ENCODE measurements around the gene ARCN1. TPM values are rescaled to one million over a fixed set of nuclear protein-coding genes. Genes with fewer than 3 reads are reported as not detected.

Gene ARCN1
- total RNA-seq, 1 experiment from 2014 or later, result 83.8 TPM

- Mint-ChIP-seq H3K36me3 (ENCODE audit: insufficient read depth, unreplicated experiment) (no peaks in the 10 kb centered on the region), H3K27ac (ENCODE audit: unreplicated experiment) (no peak overlapping the region), H3K27me3 (ENCODE audit: unreplicated experiment) (no peaks in the 10 kb centered on the region), H3K4me1 (ENCODE audit: low read depth, unreplicated experiment) (no peaks in the 10 kb centered on the region), H3K9me3 (ENCODE audit: low read depth, unreplicated experiment) (no peaks in the 10 kb centered on the region), H3K4me3 (ENCODE audit: low read depth, unreplicated experiment) (no peak overlapping the region)
- no peak for TF ChIP-seq CTCF (IDR thresholded peaks at IDR 0.05; ENCODE audit: unreplicated experiment)
- intact Hi-C loops (cut with micrococcal nuclease; ENCODE audit: unreplicated experiment), result no loop called here
- DNase-seq, result no peak
- CTCF ChIA-PET, result no interaction called here
- BruUV-seq (replicated peaks), result no TSS peak
Measured at GRCh38 chr11:118547132-118547531, 25.1 kb upstream of the ARCN1 start.

GRCh38 chr11:118552341-118552740 lies 19.9 kb upstream of the ARCN1 start:
- CTCF ChIA-PET, result no interaction called here
- TF ChIP-seq CTCF (IDR thresholded peaks at IDR 0.05; ENCODE audit: unreplicated experiment), result no peak
- no peak overlapping the region for H3K27ac Mint-ChIP-seq (ENCODE audit: unreplicated experiment)
- H3K4me1 Mint-ChIP-seq (ENCODE audit: low read depth, unreplicated experiment), result no peaks in the 10 kb centered on the region
- no peak overlapping the region for H3K4me3 Mint-ChIP-seq (ENCODE audit: low read depth, unreplicated experiment)
- no peak for DNase-seq
- H3K36me3 Mint-ChIP-seq (ENCODE audit: insufficient read depth, unreplicated experiment), result no peaks in the 10 kb centered on the region
- no TSS peak for BruUV-seq (replicated peaks)
- no peaks in the 10 kb centered on the region for H3K9me3 Mint-ChIP-seq (ENCODE audit: low read depth, unreplicated experiment)
- intact Hi-C loops (cut with micrococcal nuclease; ENCODE audit: unreplicated experiment), result no loop called here
- no peaks in the 10 kb centered on the region for H3K27me3 Mint-ChIP-seq (ENCODE audit: unreplicated experiment)

GRCh38 chr11:118560806-118561205 lies 11.4 kb upstream of the ARCN1 start:
- DNase-seq, result no peak

GRCh38 chr11:118565051-118565450 lies 7.2 kb upstream of the ARCN1 start:
- no peaks in the 10 kb centered on the region for H3K4me1 Mint-ChIP-seq (ENCODE audit: low read depth, unreplicated experiment)
- CTCF ChIA-PET, result no interaction called here
- H3K4me3 Mint-ChIP-seq (ENCODE audit: low read depth, unreplicated experiment), result peak overlapping the region; percentile 76
- H3K36me3 Mint-ChIP-seq (ENCODE audit: insufficient read depth, unreplicated experiment), result peaks cover 6% of the 10 kb centered on the region
- no peak for DNase-seq
- no peak for TF ChIP-seq CTCF (IDR thresholded peaks at IDR 0.05; ENCODE audit: unreplicated experiment)
- H3K9me3 Mint-ChIP-seq (ENCODE audit: low read depth, unreplicated experiment), result no peaks in the 10 kb centered on the region
- no peaks in the 10 kb centered on the region for H3K27me3 Mint-ChIP-seq (ENCODE audit: unreplicated experiment)
- no peak overlapping the region for H3K27ac Mint-ChIP-seq (ENCODE audit: unreplicated experiment)
- no TSS peak for BruUV-seq (replicated peaks)
- intact Hi-C loops (cut with micrococcal nuclease; ENCODE audit: unreplicated experiment), result loop anchor here (5.0 kb wide), 1 partner anchor 268 kb away; no protein-coding TSS in a partner anchor

More at GRCh38 chr11:118560806-118561205, 11.4 kb upstream of the ARCN1 start:
- Mint-ChIP-seq H3K27me3 (ENCODE audit: unreplicated experiment) (no peaks in the 10 kb centered on the region), H3K36me3 (ENCODE audit: insufficient read depth, unreplicated experiment) (peaks cover 4% of the 10 kb centered on the region), H3K4me3 (ENCODE audit: low read depth, unreplicated experiment) (no peak overlapping the region), H3K4me1 (ENCODE audit: low read depth, unreplicated experiment) (no peaks in the 10 kb centered on the region), H3K27ac (ENCODE audit: unreplicated experiment) (no peak overlapping the region), H3K9me3 (ENCODE audit: low read depth, unreplicated experiment) (no peaks in the 10 kb centered on the region)
- intact Hi-C loops (cut with micrococcal nuclease; ENCODE audit: unreplicated experiment), result no loop called here
- no TSS peak for BruUV-seq (replicated peaks)
- TF ChIP-seq CTCF (IDR thresholded peaks at IDR 0.05; ENCODE audit: unreplicated experiment), result no peak
- CTCF ChIA-PET, result no interaction called here
